WERI-Rb-1 (cell line): ENCODE results near the gene CELSR1.

ENCODE experiments used
- DNase-seq: peaks from one replicate; pipeline ENCODE4 v3.0.0-alpha.2; 2020
- H3K27ac ChIP-seq: fragments of 250-450 bp; sonication (Bioruptor Pico); 2 replicates; pipeline ENCODE4 v1.5.1; 2020; ENCODE audit warnings: mild to moderate bottlenecking, moderate library complexity
- H3K27me3 ChIP-seq: fragments of 250-450 bp; sonication (Bioruptor Pico); 2 replicates; pipeline ENCODE4 v1.5.1; 2021; ENCODE audit warnings: mild to moderate bottlenecking, low read depth, moderate library complexity; ENCODE audit not compliant: insufficient read depth, severe bottlenecking
- H3K36me3 ChIP-seq: fragments of 250-450 bp; sonication (Bioruptor Pico); 2 replicates; pipeline ENCODE4 v1.5.1; 2020; ENCODE audit warnings: mild to moderate bottlenecking, moderate library complexity
- H3K4me3 ChIP-seq: 2 replicates; pipeline ENCODE4 v1.5.1; 2011; ENCODE audit warnings: low read depth, mild to moderate bottlenecking, control low read depth, low read length
- H3K9me3 ChIP-seq: fragments of 250-450 bp; sonication (Bioruptor Pico); 2 replicates; pipeline ENCODE4 v1.5.1; 2021; ENCODE audit warnings: mild to moderate bottlenecking, moderate library complexity; ENCODE audit not compliant: severe bottlenecking
- CTCF ChIP-seq: IDR thresholded peaks from 2 replicates; pipeline ENCODE4 v1.5.1; 2011; ENCODE audit warnings: low read depth, mild to moderate bottlenecking, control low read depth, inconsistent platforms, low read length

The CELSR1 gene

GRCh38 chr22:46369716-46370583 lies 167.5 kb downstream of the CELSR1 start:
- DNase-seq: no peak
- H3K4me3 ChIP-seq: no peak overlapping the region
- H3K27ac ChIP-seq: no peak overlapping the region
- H3K9me3 ChIP-seq: no peaks in the 10 kb centered on the region
- TF ChIP-seq CTCF: no peak
- no peaks in the 10 kb centered on the region for H3K36me3 ChIP-seq
- H3K27me3 ChIP-seq: no peaks in the 10 kb centered on the region

GRCh38 chr22:46368871-46369715 lies 168.3 kb downstream of the CELSR1 start:
- no peak overlapping the region for H3K4me3 ChIP-seq
- no peak for DNase-seq
- no peaks in the 10 kb centered on the region for H3K27me3 ChIP-seq
- H3K36me3 ChIP-seq: no peaks in the 10 kb centered on the region
- TF ChIP-seq CTCF: no peak
- no peaks in the 10 kb centered on the region for H3K9me3 ChIP-seq
- H3K27ac ChIP-seq: no peak overlapping the region

- no peaks in the 10 kb centered on the region for H3K27me3 ChIP-seq
- H3K36me3 ChIP-seq: no peaks in the 10 kb centered on the region
- no peak overlapping the region for H3K27ac ChIP-seq
- no peak for DNase-seq
- no peaks in the 10 kb centered on the region for H3K9me3 ChIP-seq
- TF ChIP-seq CTCF: no peak
- H3K4me3 ChIP-seq: no peak overlapping the region
These were observed 169.0 kb downstream of the CELSR1 start for GRCh38 chr22:46368422-46368821.

GRCh38 chr22:46367707-46368191 lies 169.7 kb downstream of the CELSR1 start:
- Histone ChIP-seq H3K9me3 (no peaks in the 10 kb centered on the region), H3K27ac (no peak overlapping the region), H3K27me3 (no peaks in the 10 kb centered on the region), H3K4me3 (no peak overlapping the region), H3K36me3 (no peaks in the 10 kb centered on the region)
- DNase-seq: peak; percentile 72
- TF ChIP-seq CTCF: peak; percentile 99

GRCh38 chr22:46366801-46367706 lies 170.4 kb downstream of the CELSR1 start:
- DNase-seq: no peak
- Histone ChIP-seq H3K27me3 (no peaks in the 10 kb centered on the region), H3K4me3 (no peak overlapping the region), H3K27ac (no peak overlapping the region), H3K9me3 (no peaks in the 10 kb centered on the region), H3K36me3 (no peaks in the 10 kb centered on the region)
- 0 out of 2 replicates have a peak, but pooled peaks have one; percentile 1 for TF ChIP-seq CTCF
